CD4-positive, alpha-beta T cell treated with Interferon gamma for 1 hour (primary cell): ENCODE measurements around the gene RFPL2.
"Not testable (repeated sequence)": the region's sequence is repeated elsewhere in the genome, so short reads cannot be mapped to it uniquely, and the experiment has no call there.

Source experiments
- DNase-seq: peaks from one replicate; pipeline ENCODE4 v3.0.0-alpha.2; 2020

RFPL2 gene

DNA sequence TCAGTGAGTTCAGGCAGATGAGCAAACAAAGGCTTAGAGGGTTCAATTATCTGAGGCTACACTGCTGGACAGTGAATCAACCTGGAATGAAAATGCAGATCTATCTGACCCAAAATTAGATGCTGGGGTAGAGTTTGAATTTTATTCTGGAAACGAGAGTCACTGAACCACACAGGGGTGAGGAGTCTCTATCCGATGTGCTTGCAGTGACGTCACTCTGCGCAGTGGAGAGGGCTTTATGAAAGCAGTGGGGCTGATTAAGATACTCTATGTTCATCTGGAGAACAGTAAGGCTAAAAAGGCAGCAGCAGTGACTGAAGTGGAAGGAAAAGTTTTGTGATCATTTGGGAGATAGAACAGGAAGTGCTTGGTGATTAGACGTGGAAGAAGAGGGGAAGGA lies 44.5 kb downstream of the RFPL2 start:
- not testable (repeated sequence) for DNase-seq

DNA sequence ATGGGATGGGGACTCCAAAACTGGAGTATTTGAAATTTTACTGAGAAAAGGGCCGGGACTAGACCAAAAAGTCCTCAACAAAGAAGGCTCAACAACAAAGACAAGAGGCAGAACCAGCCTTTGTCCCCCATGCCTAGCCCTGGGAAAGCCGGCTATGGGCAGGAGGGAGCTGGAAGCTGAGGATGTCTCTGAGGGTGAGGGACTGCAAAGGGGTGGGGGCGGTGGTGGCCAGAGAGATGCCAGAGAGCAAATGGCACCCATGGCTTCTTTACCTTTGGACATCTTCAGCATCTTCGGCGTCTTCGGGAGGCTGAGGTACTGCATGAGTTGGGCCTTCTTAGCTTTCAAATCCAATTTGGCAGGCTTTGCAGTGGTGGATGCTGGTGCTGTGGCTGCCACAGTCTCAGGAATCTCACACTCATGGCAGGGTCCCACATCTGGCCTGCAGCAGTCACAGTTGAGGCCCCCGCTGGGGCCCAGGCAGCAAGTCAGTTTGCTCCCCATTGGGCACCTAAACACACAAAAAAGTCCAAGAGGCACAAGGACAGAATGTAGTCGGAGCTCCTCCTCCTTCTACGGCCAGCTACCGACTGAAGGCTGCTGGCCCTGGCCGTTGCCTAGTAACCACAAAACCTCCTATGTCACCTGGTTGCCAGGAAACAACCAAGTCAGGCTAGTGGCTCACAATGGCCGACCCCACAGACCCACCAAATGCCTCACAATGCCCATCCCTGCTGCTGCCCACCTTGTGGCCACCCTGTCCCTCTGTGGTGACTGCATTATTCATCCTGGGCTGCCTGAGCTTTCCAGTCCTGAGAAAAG lies 46.0 kb downstream of the RFPL2 start, which contains the start of gene C22orf42:
C22orf42 (minus strand) TSS at position 592 of the 822 bp plus-strand sequence; CDS start at position 504, 88 bp downstream.
- DNase-seq: no peak

GRCh38 chr22:32157632-32158031 lies 47.2 kb downstream of the RFPL2 start:
- DNase-seq: not testable (repeated sequence)

DNA sequence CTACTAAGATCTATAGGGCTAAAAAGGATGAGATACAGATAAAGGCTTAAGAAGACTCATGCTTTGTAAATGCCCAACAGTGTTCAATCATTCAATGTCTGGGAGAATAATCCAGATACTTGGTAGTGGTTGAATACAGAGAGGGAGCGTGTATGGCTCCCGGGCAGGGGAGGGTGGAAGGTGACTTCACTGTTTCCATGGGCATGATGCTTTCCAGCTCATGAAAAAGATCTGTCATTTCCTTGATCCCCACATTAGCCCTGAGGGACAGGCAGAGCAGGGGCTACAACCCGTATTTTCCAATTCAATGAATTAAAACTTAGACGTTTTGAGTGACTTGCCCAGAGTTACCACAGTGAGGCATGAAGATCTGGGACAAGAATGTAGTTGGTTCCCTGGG lies 50.1 kb downstream of the RFPL2 start:
- DNase-seq: not testable (repeated sequence)

DNA sequence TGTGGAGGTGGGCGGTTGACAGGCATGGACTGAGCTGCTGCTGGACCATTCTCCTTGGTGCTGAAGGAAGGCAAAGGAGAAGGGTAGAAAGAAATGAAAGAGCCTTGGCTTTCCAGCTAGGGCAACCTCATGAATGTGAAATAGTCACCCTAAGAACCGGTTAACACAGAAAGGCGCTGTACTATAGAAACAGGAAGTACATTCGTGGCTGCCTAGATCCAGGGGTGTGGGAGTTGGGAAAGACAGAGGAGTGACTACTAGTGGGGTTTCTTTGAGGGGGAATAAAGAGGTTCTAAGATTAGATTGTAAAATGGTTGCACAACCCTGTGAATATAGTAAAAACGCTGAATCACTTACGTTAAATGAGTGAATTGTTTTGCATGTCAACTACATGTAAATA lies 53.2 kb downstream of the RFPL2 start:
- DNase-seq: not testable (repeated sequence)

DNA sequence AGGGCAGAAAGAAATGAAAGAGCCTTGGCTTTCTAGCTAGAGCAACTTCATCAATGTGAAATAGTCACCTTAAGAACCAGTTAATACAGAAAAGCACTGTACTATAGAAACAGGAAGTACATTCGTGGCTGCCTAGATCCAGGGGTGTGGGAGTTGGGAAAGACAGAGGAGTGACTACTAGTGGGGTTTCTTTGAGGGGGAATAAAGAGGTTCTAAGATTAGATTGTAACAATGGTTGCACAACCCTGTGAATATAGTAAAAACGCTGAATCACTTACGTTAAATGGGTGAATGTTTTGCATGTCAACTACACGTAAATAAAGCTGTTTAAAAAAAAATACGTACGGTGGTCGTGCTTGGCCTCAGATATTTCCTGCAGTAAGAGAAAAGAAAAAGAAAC lies 54.2 kb downstream of the RFPL2 start:
- not testable (repeated sequence) for DNase-seq

DNA sequence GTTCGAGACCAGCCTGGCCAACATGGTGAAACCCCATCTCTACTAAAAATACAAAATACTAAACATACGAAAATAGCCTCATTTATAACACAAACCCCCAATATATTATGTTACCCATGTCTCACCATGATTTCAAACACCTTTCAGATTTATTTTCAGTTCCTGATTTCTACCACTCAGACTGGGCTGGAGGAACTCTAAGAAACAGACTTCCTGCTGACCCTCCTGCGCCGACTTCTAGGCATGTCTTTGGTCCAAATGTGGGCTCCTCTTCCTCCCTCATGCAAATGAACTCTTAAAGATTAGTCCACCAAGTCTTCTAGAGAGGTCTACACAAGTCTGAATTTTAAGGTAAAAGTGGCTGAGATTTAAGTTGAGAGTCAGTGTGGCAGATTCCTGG lies 56.5 kb downstream of the RFPL2 start:
- DNase-seq: not testable (repeated sequence)

GRCh38 chr22:32147128-32147527 lies 57.7 kb downstream of the RFPL2 start:
- not testable (repeated sequence) for DNase-seq

DNA sequence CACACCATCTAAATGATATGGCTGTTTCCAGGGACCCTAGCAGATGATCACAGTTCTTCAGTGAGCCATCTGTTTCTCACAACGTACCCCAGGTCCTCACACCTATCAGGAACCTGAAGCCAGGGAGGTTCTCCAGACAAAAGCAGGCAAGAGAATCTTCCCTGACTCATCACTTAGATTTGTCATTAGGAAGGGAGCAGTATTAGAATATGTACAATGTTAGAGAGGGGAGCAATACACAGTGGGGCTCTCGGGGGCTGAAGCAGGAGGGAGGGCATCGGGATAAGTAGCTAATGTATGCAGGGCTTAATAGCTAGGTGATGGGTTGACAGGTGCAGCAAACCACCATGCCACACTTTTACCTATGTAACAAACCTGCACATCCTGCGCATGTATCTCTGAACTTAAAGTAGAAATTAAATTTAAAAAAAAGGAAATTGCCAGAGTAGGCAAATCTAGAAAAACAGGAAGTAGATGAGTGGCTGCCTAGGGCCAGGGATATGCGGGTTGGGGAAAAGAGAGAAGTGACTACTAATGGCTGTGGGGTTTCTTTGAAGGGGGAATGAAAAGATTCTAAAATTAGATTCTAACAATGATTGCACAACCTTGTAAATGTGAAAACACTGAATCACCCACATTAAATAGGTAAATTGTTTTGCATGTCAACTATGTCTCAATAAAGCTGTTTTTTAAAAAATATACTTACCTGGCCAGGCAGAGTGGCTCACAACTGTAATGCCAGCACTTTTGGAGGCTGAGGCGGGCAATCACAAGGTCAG lies 60.2 kb downstream of the RFPL2 start:
- DNase-seq: peak; percentile 60

DNA sequence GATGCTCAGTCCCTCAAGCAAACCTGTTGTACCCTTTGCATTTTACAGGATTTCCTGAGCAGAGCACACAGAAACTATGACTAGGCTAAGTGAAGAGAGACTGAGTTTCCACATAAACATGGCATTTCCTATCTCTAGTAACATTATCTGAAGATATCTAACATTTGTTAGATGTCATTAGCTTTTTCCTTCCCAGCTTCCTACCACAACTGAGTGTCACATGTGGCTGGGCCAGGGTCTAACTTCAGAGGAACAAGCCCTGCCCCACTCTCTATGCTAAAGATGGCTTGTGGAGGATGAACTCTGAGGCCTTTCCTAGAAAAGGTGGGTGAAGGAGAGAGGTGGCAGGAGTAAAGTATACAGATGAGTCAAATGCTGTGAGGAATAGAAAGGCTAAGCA lies 62.3 kb downstream of the RFPL2 start:
- DNase-seq: no peak

DNA sequence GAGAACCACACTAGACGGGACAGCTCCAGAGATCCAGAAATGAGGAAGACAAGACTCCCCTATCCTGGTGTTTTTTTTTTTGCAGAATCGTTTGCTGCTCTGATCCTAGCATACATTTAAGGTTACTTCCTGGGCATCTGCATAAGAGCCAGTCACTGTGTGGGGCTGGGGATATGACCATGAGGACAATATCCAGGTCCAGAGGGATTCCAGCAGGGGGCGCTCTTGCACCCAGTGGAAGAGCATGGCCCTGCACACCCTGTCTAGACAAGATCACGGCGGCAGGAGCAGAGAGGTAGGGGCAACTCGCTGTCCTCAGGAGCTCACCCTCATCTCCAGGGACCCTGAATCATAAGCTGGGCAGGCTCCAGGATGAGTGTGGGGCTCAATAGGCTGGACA lies 64.2 kb downstream of the RFPL2 start:
- DNase-seq: not testable (repeated sequence)
